K562 (cell line): ENCODE results near the gene INCA1. TPM values are rescaled to one million over a fixed set of nuclear protein-coding genes. Genes with fewer than 3 reads are reported as not detected.

Experiments
- ATAC-seq: fragments of 200-7000 bp; cut with Tn5 transposase; 3 replicates; pipeline ENCODE4 v1.9.1; 2020; ENCODE audit warnings: moderate library complexity
- BruUV-seq: library from RNA; stranded (reverse); fragments of 400-500 nt; replicated peaks from 2 replicates; lab custom pipeline; 2021; lab: Mats Ljungman, UMichigan
- CTCF ChIA-PET: fragments of 300-600 bp; formaldehyde crosslinking; extraction: SDS; loops from one replicate; lab custom pipeline; 2021; ENCODE audit warnings: low intra/inter-chr PET ratio; lab: Yijun Ruan, JAX
- POLR2A ChIA-PET: fragments of 300-600, 350-650 bp; sonication (Branson Sonifier 250); formaldehyde crosslinking; extraction: SDS; loops from one replicate; lab custom pipeline; 2021; ENCODE audit warnings: antibody characterized with exemption, inconsistent platforms; lab: Yijun Ruan, JAX
- DNase-seq, 4 experiments: peaks; one replicate each; pipeline versions ENCODE4 v3.0.0 to v3.0.0-alpha.2; 2011 to 2018; ENCODE audit warnings: low spot score in 3 of 4, mixed read lengths in 3 of 4; ENCODE audit errors: extremely low read depth in 1 of 4
- FAIRE-seq: peaks from 2 replicates; lab custom pipeline; 2011; peaks lifted over from hg19 to GRCh38; lab: Jason Lieb, UNC
- H2AFZ ChIP-seq: 2 replicates; pipeline ENCODE4 v1.6.0; 2011; ENCODE audit warnings: low read depth, low read length, control low read depth, inconsistent platforms
- H3K27ac ChIP-seq: fragments of 200-600 bp; 3 replicates; pipeline ENCODE4 v1.8.0; 2011; ENCODE audit warnings: low read depth, mild to moderate bottlenecking, control low read depth, inconsistent platforms, low read length, moderate library complexity, mixed read lengths; ENCODE audit errors: extremely low read depth
- H3K27me3 ChIP-seq, 2 experiments: fragments of 300-600 bp in 1 of 2; 2 replicates in 1 of 2; 3 replicates in 1 of 2; pipeline versions ENCODE4 v1.6.0 to v1.8.0; 2011; ENCODE audit warnings: inconsistent platforms in 2 of 2, low read length in 2 of 2, mild to moderate bottlenecking in 1 of 2, mixed read lengths in 1 of 2, moderate library complexity in 1 of 2; ENCODE audit not compliant: control insufficient read depth in 2 of 2, insufficient read depth in 2 of 2
- H3K36me3 ChIP-seq: fragments of 300-600 bp; 3 replicates; pipeline ENCODE4 v1.8.0; 2011; ENCODE audit warnings: mild to moderate bottlenecking, low read length, inconsistent platforms; ENCODE audit not compliant: control insufficient read depth, insufficient read depth
- H3K4me1 ChIP-seq, 2 experiments: fragments of 200-600 bp in 1 of 2; replicated peaks in 1 of 2; 2 replicates in 1 of 2; 3 replicates in 1 of 2; pipeline versions ENCODE4 v1.5.1 to v1.8.0; 2011; ENCODE audit warnings: inconsistent platforms in 2 of 2, low read length in 2 of 2, mild to moderate bottlenecking in 1 of 2, mixed read lengths in 1 of 2, moderate library complexity in 1 of 2; ENCODE audit not compliant: control insufficient read depth in 2 of 2, insufficient read depth in 2 of 2
- H3K4me2 ChIP-seq: 2 replicates; pipeline ENCODE4 v1.6.1; 2011; ENCODE audit warnings: low read length, control low read depth, inconsistent platforms, mixed read lengths; ENCODE audit not compliant: insufficient read depth
- H3K4me3 ChIP-seq: fragments of 200-600 bp; sonication (generic), shearing (Covaris generic); 2 replicates; pipeline ENCODE4 v1.5.1; 2016; ENCODE audit warnings: control low read depth, inconsistent platforms
- H3K79me2 ChIP-seq: fragments of 200-600 bp; 3 replicates; pipeline ENCODE4 v1.8.0; 2011; ENCODE audit warnings: low read length, inconsistent platforms; ENCODE audit not compliant: control insufficient read depth, insufficient read depth
- H3K9ac ChIP-seq, 2 experiments: 2 replicates each; pipeline versions ENCODE4 v1.6.0 to v1.6.1; 2011; ENCODE audit warnings: low read depth in 2 of 2, low read length in 2 of 2, control low read depth in 1 of 2, inconsistent platforms in 1 of 2, mild to moderate bottlenecking in 1 of 2, mixed read lengths in 1 of 2; ENCODE audit not compliant: insufficient read depth in 1 of 2
- H3K9me1 ChIP-seq: one replicate; pipeline ENCODE4 v1.6.0; 2011; ENCODE audit warnings: inconsistent platforms, mild to moderate bottlenecking, low read length, moderate library complexity; ENCODE audit not compliant: control insufficient read depth, insufficient read depth
- H3K9me3 ChIP-seq: replicated peaks from 2 replicates; pipeline ENCODE4 v1.5.1; 2011; ENCODE audit warnings: low read depth, low read length, inconsistent platforms; ENCODE audit not compliant: control insufficient read depth, insufficient read depth
- H4K20me1 ChIP-seq: replicated peaks from 2 replicates; pipeline ENCODE4 v1.6.1; 2011; ENCODE audit warnings: low read length, inconsistent platforms, mixed read lengths; ENCODE audit not compliant: control insufficient read depth, insufficient read depth
- CBFA2T3 ChIP-seq: fragments of 450-650 bp; IDR thresholded peaks from 2 replicates; pipeline ENCODE4 v1.6.1; 2017
- ETV5 ChIP-seq: sonication (generic); formaldehyde crosslinking; IDR thresholded peaks from 2 replicates; pipeline ENCODE4 v1.4.0; 2020; ENCODE audit warnings: low read depth, mild to moderate bottlenecking, missing genetic modification reagents
- FOXK1 ChIP-seq: sonication (generic); formaldehyde crosslinking; IDR thresholded peaks from 2 replicates; pipeline ENCODE4 v1.8.0; 2022; ENCODE audit warnings: missing genetic modification reagents, mild to moderate bottlenecking, borderline replicate concordance
- MEIS2 ChIP-seq: fragments of 450-650 bp; IDR thresholded peaks from 2 replicates; pipeline ENCODE4 v1.6.1; 2014; ENCODE audit warnings: mild to moderate bottlenecking; ENCODE audit not compliant: partially characterized antibody
- NCOA6 ChIP-seq: fragments of 450-650 bp; IDR thresholded peaks from 2 replicates; pipeline ENCODE4 v1.6.1; 2017; ENCODE audit warnings: mild to moderate bottlenecking
- NEUROD1 ChIP-seq: fragments of 150-350 bp; IDR thresholded peaks from 2 replicates; pipeline ENCODE4 v1.6.1; 2014; ENCODE audit warnings: borderline replicate concordance, low read length, low read depth; ENCODE audit not compliant: partially characterized antibody
- NRF1 ChIP-seq, 2 experiments: fragments of 450-650 bp; IDR thresholded peaks in 1 of 2; conservative IDR thresholded peaks in 1 of 2; 2 replicates each; pipeline ENCODE4 v1.6.1; 2014; ENCODE audit warnings: mild to moderate bottlenecking in 2 of 2
- RB1 ChIP-seq: fragments of 450-650 bp; IDR thresholded peaks from 2 replicates; pipeline ENCODE4 v1.6.1; 2017; ENCODE audit warnings: low read depth, mild to moderate bottlenecking
- SETDB1 ChIP-seq: IDR thresholded peaks from one replicate; pipeline ENCODE4 v1.6.1; 2012; ENCODE audit warnings: low read length, control low read depth, inconsistent platforms
- TFE3 ChIP-seq: fragments of 450-650 bp; formaldehyde crosslinking; IDR thresholded peaks from 2 replicates; pipeline ENCODE4 v1.4.0; 2020; ENCODE audit warnings: mild to moderate bottlenecking, mixed read lengths
- ZBTB17 ChIP-seq: fragments of 450-650 bp; formaldehyde crosslinking; IDR thresholded peaks from 2 replicates; pipeline ENCODE4 v1.4.0; 2020; ENCODE audit warnings: mild to moderate bottlenecking
- ZNF408 ChIP-seq: fragments of 250-450 bp; sonication (Bioruptor Pico); IDR thresholded peaks from 2 replicates; pipeline ENCODE4 v1.4.0; 2020; ENCODE audit warnings: low read depth, mild to moderate bottlenecking, moderate library complexity
- ZNF57 ChIP-seq: fragments of 450-650 bp; formaldehyde crosslinking; IDR thresholded peaks from 2 replicates; pipeline ENCODE4 v1.4.0; 2020; ENCODE audit warnings: mild to moderate bottlenecking, moderate library complexity
- WGBS: fragments of 100-300 bp; shearing (Covaris generic); methylation state at CpG from one replicate; pipeline ENCODE4 v1.1.6; 2016; ENCODE audit warnings: low coverage, mixed read lengths; ENCODE audit not compliant: insufficient coverage; ENCODE audit errors: missing lambda C conversion rate; 5-methylcytosine and 5-hydroxymethylcytosine counted together
- in situ Hi-C: fragments of 300-500 bp; cut with MboI; formaldehyde crosslinking; loops from 4 replicates; pipeline ENCODE4 v1.15.0; 2018; ENCODE audit warnings: inconsistent platforms, mixed read lengths
- intact Hi-C: fragments of 100-400 bp; cut with micrococcal nuclease; formaldehyde crosslinking; loops from 2 replicates; pipeline ENCODE4 v1.14.2; 2022
- polyA plus RNA-seq, 8 experiments: library from polyadenylated mRNA; depleted of rRNA in 4 of 8; stranded (reverse) in 5 of 8; unstranded in 3 of 8; fragments of >200 nt; fragmentation: Nextera tagmentation in 2 of 8; fragmentation: Illumina TruSeq in 1 of 8; extraction: Ambion mirVana in 2 of 8; extraction: Trizol in 1 of 8; gene quantifications; 2 replicates each; pipeline versions ENCODE4 v1.2.1 to v1.2.3, GENCODE V29; 2011 to 2014; ENCODE audit warnings: inconsistent platforms in 1 of 8, missing spikeins in 1 of 8
- total RNA-seq, 7 experiments: library from RNA; depleted of rRNA in 6 of 7; stranded (reverse); fragments of >200 nt in 6 of 7; fragmentation: Illumina TruSeq in 2 of 7; extraction: Trizol in 2 of 7; gene quantifications; 2 replicates each; pipeline versions ENCODE4 v1.2.1 to v1.2.3, GENCODE V29; 2011 to 2021; ENCODE audit warnings: low replicate concordance in 1 of 7
- TF ChIP-seq, protein P1 (sequence below): IDR thresholded peaks from 2 replicates; pipeline ENCODE4 v1.6.1; 2012; ENCODE audit warnings: low read depth, low read length, improper control_type of control experiment, borderline replicate concordance
- TF ChIP-seq, protein P2 (sequence below): fragments of 450-650 bp; formaldehyde crosslinking; IDR thresholded peaks from 2 replicates; pipeline ENCODE4 v1.4.0; 2022; ENCODE audit warnings: mild to moderate bottlenecking, moderate library complexity

The INCA1 gene
- total and polyA plus RNA-seq, 9 of the 15 experiments (the other 6 are each of a cell fraction or from before 2014, with no cell fraction given), result 0.08 to 0.50 (median 0.13) TPM; not detected in 4

- H3K27me3 ChIP-seq, result no peaks in the 10 kb centered on the region
- H3K4me2 ChIP-seq, result no peak overlapping the region
- no peak overlapping the region for H3K4me3 ChIP-seq
- 100% methylated on average over 3 of the region's 6 CpGs for WGBS
- TF ChIP-seq RB1, result no peak
- TF ChIP-seq SETDB1, result no peak
- TF ChIP-seq NRF1 (conservative IDR thresholded peaks at IDR 0.05 in 1 of 2, IDR thresholded peaks at IDR 0.05 in 1 of 2), result no peak
- TF ChIP-seq ZNF408 (CRISPR knock-in tag), result no peak
- no peak for TF ChIP-seq CBFA2T3
- TF ChIP-seq NEUROD1, result no peak
- no peak for TF ChIP-seq MEIS2
- TF ChIP-seq NCOA6, result no peak
- TF ChIP-seq, protein P1, sequence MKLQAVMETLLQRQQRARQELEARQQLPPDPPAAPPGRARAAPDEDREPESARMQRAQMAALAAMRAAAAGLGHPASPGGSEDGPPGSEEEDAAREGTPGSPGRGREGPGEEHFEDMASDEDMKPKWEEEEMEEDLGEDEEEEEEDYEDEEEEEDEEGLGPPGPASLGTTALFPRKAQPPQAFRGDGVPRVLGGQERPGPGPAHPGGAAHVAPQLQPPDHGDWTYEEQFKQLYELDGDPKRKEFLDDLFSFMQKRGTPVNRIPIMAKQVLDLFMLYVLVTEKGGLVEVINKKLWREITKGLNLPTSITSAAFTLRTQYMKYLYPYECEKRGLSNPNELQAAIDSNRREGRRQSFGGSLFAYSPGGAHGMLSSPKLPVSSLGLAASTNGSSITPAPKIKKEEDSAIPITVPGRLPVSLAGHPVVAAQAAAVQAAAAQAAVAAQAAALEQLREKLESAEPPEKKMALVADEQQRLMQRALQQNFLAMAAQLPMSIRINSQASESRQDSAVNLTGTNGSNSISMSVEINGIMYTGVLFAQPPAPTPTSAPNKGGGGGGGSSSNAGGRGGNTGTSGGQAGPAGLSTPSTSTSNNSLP, result no peak
- TF ChIP-seq, protein P2, sequence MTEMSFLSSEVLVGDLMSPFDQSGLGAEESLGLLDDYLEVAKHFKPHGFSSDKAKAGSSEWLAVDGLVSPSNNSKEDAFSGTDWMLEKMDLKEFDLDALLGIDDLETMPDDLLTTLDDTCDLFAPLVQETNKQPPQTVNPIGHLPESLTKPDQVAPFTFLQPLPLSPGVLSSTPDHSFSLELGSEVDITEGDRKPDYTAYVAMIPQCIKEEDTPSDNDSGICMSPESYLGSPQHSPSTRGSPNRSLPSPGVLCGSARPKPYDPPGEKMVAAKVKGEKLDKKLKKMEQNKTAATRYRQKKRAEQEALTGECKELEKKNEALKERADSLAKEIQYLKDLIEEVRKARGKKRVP (CRISPR knock-in tag), result no peak
- no peak for TF ChIP-seq FOXK1
- no peak for TF ChIP-seq ZNF57 (CRISPR knock-in tag)
- TF ChIP-seq ETV5 (CRISPR knock-in tag), result no peak
- TF ChIP-seq TFE3 (CRISPR knock-in tag), result no peak
- TF ChIP-seq ZBTB17, result no peak
- H3K36me3 ChIP-seq, result peaks cover 69% of the 10 kb centered on the region; the same call in 2 of the 3 replicates
- no peak for FAIRE-seq
- intact Hi-C loops (no loop called here), in situ Hi-C loops (no loop called here)
- H4K20me1 ChIP-seq, result no peaks in the 10 kb centered on the region
- POLR2A ChIA-PET, result no interaction called here
- DNase-seq, result no peak
- BruUV-seq, result no TSS peak
- no peak overlapping the region for H3K27ac ChIP-seq
- peaks cover 12% of the 10 kb centered on the region; the same call in 2 of the 3 replicates for H3K79me2 ChIP-seq
- CTCF ChIA-PET, result interaction anchor here (0.6 kb wide), 1 partner anchor 271 kb away, joined by 3 read pairs; no protein-coding TSS in a partner anchor
- no peaks in the 10 kb centered on the region for H3K9me1 ChIP-seq
- H3K9me3 ChIP-seq, result no peaks in the 10 kb centered on the region
- H3K9ac ChIP-seq, result peak overlapping the region in 1 of 2 experiments; percentile 45; a peak in 1 of 4 replicates
- ATAC-seq, result no peak
- H3K4me1 ChIP-seq, result peaks cover 17 to 22% of the 10 kb centered on the region in 2 experiments
- H2AFZ ChIP-seq, result no peak overlapping the region
Measured at GRCh38 chr17:4971826-4972225, 25.5 kb downstream of the INCA1 start.
